Kidney (tissue), 14 donors: ENCODE measurements around the gene RAPGEF5. TPM values are rescaled to one million over a fixed set of nuclear protein-coding genes. Genes with fewer than 3 reads are reported as not detected.

Experiments
- DNase-seq, 5 donors: peaks; one replicate each; pipeline ENCODE4 v3.0.0-alpha.2; 2013 to 2020
- FAIRE-seq: peaks from 2 replicates; lab custom pipeline; 2012; peaks lifted over from hg19 to GRCh38; lab: Jason Lieb, UNC
- H3K27ac ChIP-seq, 2 donors: one replicate each; pipeline ENCODE4 v1.7.0; 2013; ENCODE audit warnings: low read depth in 2 of 2, low read length in 2 of 2, inconsistent platforms in 1 of 2
- H3K27me3 ChIP-seq: one replicate; pipeline ENCODE4 v1.7.1; 2013; ENCODE audit warnings: low read length, inconsistent platforms; ENCODE audit not compliant: control insufficient read depth, insufficient read depth
- H3K36me3 ChIP-seq, 3 donors: one replicate each; pipeline versions ENCODE4 v1.7.0 to v1.7.1; 2013; ENCODE audit warnings: low read length in 3 of 3, control low read depth in 1 of 3, inconsistent platforms in 1 of 3; ENCODE audit not compliant: insufficient read depth in 3 of 3, control insufficient read depth in 2 of 3
- H3K4me1 ChIP-seq, 3 donors: one replicate each; pipeline versions ENCODE4 v1.7.0 to v1.7.1; 2013; ENCODE audit warnings: low read length in 3 of 3, inconsistent platforms in 1 of 3, low read depth in 1 of 3; ENCODE audit not compliant: control insufficient read depth in 2 of 3, insufficient read depth in 2 of 3
- H3K4me3 ChIP-seq, 3 donors: one replicate each; pipeline versions ENCODE4 v1.7.0 to v1.8.1; 2013; ENCODE audit warnings: low read length in 3 of 3, control low read depth in 1 of 3, inconsistent platforms in 1 of 3
- H3K9ac ChIP-seq, 3 donors: one replicate each; pipeline versions ENCODE4 v1.7.0 to v1.7.1; 2013; ENCODE audit warnings: low read length in 3 of 3, control low read depth in 1 of 3, inconsistent platforms in 1 of 3
- H3K9me3 ChIP-seq, 3 donors: one replicate each; pipeline versions ENCODE4 v1.7.0 to v1.7.1; 2013; ENCODE audit warnings: low read length in 3 of 3, control low read depth in 1 of 3, inconsistent platforms in 1 of 3; ENCODE audit not compliant: control insufficient read depth in 2 of 3, insufficient read depth in 1 of 3
- CTCF ChIP-seq: IDR thresholded peaks from 3 replicates; pipeline ENCODE4 v1.5.1; 2012; ENCODE audit warnings: mild to moderate bottlenecking, moderate library complexity, borderline replicate concordance; ENCODE audit not compliant: insufficient read depth; ENCODE audit errors: extremely low read depth
- intact Hi-C: fragments of 100-400 bp; cut with DNase I; formaldehyde crosslinking; loops from one replicate; pipeline ENCODE4 v1.11.1; 2022
- polyA plus RNA-seq: library from polyadenylated mRNA; stranded (reverse); fragments of 350-450 nt; fragmentation: Illumina TruSeq; extraction: RNeasy Lipid Tissue Mini Kit (QIAGEN cat#74804); gene quantifications from one replicate; pipeline ENCODE4 v1.2.3, GENCODE V29; 2014; ENCODE audit warnings: low read depth, low replicate concordance; ENCODE audit not compliant: insufficient read depth
- total RNA-seq: library from RNA; stranded (reverse); fragmentation: NEBNext Ultra II Directional; extraction: Animal tissue kit (Norgen Biotek cat#: 25700); gene quantifications from one replicate; pipeline ENCODE4 v1.2.1, GENCODE V29; 2021
- donor health status: control.
- donor health status: control.
- donor health status: control.
- donor health status: control.
- donor health status: control.
- donor health status: DM: yes; HTN: yes; CAD: no.
- donor health status: Normal renal cell carcinoma (clear cell type).

The RAPGEF5 gene
- total and polyA plus RNA-seq, 2 donors from 2014 or later = 3.9 to 67.8 TPM

GRCh38 chr7:22300839-22301238 is 56.1 kb downstream of the RAPGEF5 start:
- no peaks in the 10 kb centered on the region for H3K4me1 ChIP-seq
- DNase-seq = no peak
- intact Hi-C loops = no loop called here

GRCh38 chr7:22296916-22297315 is 60.0 kb downstream of the RAPGEF5 start:
- DNase-seq (no peak), FAIRE-seq (no peak)
- H3K27ac ChIP-seq = no peak overlapping the region
- no peaks in the 10 kb centered on the region for H3K36me3 ChIP-seq
- no peak overlapping the region for H3K4me3 ChIP-seq
- intact Hi-C loops = no loop called here
- H3K9me3 ChIP-seq = no peaks in the 10 kb centered on the region
- no peak for TF ChIP-seq CTCF
- H3K9ac ChIP-seq = no peak overlapping the region
- no peaks in the 10 kb centered on the region for H3K4me1 ChIP-seq
- no peaks in the 10 kb centered on the region for H3K27me3 ChIP-seq

More at GRCh38 chr7:22300839-22301238, 56.1 kb downstream of the RAPGEF5 start:
- no peaks in the 10 kb centered on the region for H3K9me3 ChIP-seq
- no peak overlapping the region for H3K9ac ChIP-seq
- no peak for TF ChIP-seq CTCF
- H3K36me3 ChIP-seq = no peaks in the 10 kb centered on the region
- no peaks in the 10 kb centered on the region for H3K27me3 ChIP-seq
- H3K4me3 ChIP-seq = no peak overlapping the region
- no peak for FAIRE-seq
- no peak overlapping the region for H3K27ac ChIP-seq

GRCh38 chr7:22296265-22296566 is 60.7 kb downstream of the RAPGEF5 start:
- H3K27ac ChIP-seq = no peak overlapping the region
- DNase-seq = no peak
- no peaks in the 10 kb centered on the region for H3K27me3 ChIP-seq
- H3K4me1 ChIP-seq = no peaks in the 10 kb centered on the region
- no peaks in the 10 kb centered on the region for H3K9me3 ChIP-seq
- H3K4me3 ChIP-seq = no peak overlapping the region
- no peak for TF ChIP-seq CTCF
- no peak for FAIRE-seq
- H3K9ac ChIP-seq = no peak overlapping the region
- no peaks in the 10 kb centered on the region for H3K36me3 ChIP-seq
- intact Hi-C loops = no loop called here
